Measurements from ENCODE around the gene SERTM1. TPM values are rescaled to one million over a fixed set of nuclear protein-coding genes. Genes with fewer than 3 reads are reported as not detected.

SERTM1 gene
- total RNA-seq, 1 donor: under 0.01 TPM

DNA sequence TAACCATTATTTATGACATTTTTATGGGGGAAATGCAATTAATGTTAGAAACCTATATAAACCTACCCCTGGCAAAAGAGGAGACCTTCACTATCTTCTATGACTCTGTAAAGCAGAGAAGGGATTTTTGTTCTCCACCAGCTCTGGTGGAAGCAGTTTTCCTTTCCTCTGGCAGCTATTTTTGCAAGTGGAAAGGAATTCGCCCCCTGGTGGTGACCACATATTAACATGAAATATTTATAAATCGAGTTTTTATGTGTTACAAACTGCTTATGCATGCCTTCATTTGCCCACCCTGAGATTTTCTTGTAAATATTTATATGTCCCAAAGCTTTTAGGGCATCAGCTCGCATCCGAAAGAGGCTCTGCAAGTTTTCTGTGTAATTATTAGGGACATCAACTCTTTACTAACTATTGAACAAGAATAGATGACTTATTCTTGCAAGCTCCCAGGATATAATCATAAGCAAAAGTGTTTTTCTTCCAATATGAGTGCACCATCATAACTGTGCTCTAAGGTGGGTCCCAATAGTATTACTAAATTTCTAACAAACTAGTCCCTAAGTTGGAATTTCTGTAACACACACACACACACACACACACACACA, 62.4 kb downstream of the SERTM1 start:
- H3K4me3 ChIP-seq (ENCODE audit: low read depth, low read length): no peak overlapping the region
- TF ChIP-seq, protein P1, sequence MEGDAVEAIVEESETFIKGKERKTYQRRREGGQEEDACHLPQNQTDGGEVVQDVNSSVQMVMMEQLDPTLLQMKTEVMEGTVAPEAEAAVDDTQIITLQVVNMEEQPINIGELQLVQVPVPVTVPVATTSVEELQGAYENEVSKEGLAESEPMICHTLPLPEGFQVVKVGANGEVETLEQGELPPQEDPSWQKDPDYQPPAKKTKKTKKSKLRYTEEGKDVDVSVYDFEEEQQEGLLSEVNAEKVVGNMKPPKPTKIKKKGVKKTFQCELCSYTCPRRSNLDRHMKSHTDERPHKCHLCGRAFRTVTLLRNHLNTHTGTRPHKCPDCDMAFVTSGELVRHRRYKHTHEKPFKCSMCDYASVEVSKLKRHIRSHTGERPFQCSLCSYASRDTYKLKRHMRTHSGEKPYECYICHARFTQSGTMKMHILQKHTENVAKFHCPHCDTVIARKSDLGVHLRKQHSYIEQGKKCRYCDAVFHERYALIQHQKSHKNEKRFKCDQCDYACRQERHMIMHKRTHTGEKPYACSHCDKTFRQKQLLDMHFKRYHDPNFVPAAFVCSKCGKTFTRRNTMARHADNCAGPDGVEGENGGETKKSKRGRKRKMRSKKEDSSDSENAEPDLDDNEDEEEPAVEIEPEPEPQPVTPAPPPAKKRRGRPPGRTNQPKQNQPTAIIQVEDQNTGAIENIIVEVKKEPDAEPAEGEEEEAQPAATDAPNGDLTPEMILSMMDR (IDR thresholded peaks at IDR 0.05; ENCODE audit: insufficient read depth, low read length): peak; percentile 59
- DNase-seq (ENCODE audit: low read depth): peak; percentile 83

DNA sequence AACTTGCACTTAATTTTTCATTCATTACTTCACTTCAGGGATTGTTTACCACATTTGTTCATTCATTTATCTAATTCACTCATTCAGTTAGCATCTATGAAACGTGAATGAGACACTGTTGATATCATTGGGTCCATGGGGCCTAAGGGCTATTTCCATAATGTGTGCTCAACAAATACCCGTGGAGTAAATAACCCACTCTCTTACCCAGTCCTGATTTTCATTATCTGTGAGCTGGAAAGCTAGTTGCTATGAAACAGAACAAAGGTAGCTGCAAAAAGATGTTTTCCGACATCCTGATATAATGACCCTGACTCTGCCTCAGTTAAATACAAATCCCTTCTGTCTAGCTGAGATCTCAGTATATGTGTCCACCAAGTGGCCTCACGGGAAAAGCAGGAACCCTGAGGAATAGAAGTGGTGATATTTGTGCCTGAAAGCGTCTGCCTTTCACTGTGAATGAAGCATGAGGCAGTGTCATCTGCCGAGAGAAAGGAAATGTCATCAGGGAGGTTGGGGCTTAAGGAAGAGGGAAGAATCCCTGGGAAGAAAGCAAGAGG, 63.8 kb downstream of the SERTM1 start:
- no peak overlapping the region for H3K4me3 ChIP-seq (ENCODE audit: low read depth, low read length)
- TF ChIP-seq, protein P1 (IDR thresholded peaks at IDR 0.05; ENCODE audit: insufficient read depth, low read length): no peak
- DNase-seq (ENCODE audit: low read depth): no peak

DNA sequence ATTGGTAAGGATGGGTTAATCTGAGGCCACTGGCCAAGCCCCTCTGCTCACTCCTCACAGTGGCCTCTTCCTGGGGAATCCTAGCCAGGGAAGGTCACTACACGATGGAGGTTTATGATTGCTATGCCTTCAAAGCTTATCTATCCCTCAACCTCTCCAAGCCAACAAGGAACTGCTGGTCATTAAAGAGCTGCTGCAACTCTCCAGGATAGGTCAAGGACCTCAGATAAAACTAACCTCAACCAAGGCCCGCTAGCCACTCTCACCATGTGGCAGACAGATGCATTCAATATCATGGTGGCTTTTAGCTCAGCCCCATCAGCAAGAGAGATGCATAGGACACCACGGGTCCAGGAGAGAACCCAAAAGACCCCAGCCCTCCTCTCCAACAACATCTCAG, 71.6 kb downstream of the SERTM1 start:
- H3K4me3 ChIP-seq (ENCODE audit: low read depth, low read length): no peak overlapping the region
- no peak for DNase-seq (ENCODE audit: low read depth)
- TF ChIP-seq, protein P1 (IDR thresholded peaks at IDR 0.05; ENCODE audit: insufficient read depth, low read length): no peak

DNA sequence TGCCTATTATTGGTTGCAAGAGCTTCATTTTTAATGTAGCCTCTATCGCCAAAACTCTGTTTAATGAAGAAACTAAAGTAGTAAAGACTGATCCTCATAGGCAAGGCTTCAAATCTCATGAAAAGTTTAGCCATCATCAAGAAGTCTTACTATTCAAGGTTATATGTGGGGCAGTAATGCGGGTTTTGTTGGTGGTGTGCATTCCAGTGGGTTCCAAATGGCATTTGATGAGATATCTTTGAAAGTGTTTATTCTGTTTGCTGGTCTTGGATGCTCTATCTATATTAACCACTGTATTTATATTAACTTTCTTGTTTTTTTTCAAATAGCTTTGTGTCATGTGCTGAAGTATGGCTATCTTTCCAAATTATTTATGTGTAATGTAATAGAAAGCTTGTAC, 72.2 kb downstream of the SERTM1 start:
- H3K4me3 ChIP-seq (ENCODE audit: low read depth, low read length): no peak overlapping the region
- TF ChIP-seq, protein P1 (IDR thresholded peaks at IDR 0.05; ENCODE audit: insufficient read depth, low read length): no peak
- no peak for DNase-seq (ENCODE audit: low read depth)

Other genes with a start within 250 kb of the SERTM1 start
- 0.09 TPM in 1 of 2 replicates, not detected in the other for gene CCNA1, start 241.5 kb upstream of the SERTM1 start, total RNA-seq (ENCODE audit: low replicate concordance)
- 3.7 and 3.8 TPM in 2 replicates for gene RFXAP, start 145.2 kb downstream of the SERTM1 start, total RNA-seq (ENCODE audit: low replicate concordance)
- gene SMAD9, start 246.2 kb downstream of the SERTM1 start, total RNA-seq (ENCODE audit: low replicate concordance): 8.2 and 17.6 TPM in 2 replicates

All from fibroblast of the aortic adventitia (primary cell).